ENCODE measurements around the gene SYNGR3. TPM values are rescaled to one million over a fixed set of nuclear protein-coding genes. Genes with fewer than 3 reads are reported as not detected.

SYNGR3 gene
- total RNA-seq, 1 experiment from 2014 or later, result 3.6 TPM

DNA sequence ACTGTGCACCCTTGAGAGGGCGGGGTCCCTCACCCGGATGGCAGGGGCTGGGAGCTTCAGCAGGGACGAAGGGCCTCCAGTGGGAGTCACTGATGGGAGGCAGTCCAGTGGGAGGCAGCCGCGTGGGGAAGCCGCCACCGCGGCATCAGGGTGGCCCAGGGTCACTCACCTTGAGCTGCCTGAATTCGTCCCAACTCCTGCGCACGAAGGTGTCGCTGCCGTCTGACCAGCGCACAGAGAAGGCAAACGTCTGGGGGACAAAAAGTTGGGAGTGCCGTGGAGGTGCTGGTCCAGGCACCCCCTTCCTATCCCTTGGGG, 9.0 kb upstream of the SYNGR3 start:
- CTCF ChIA-PET, result no interaction called here
- peak overlapping the region; percentile 87 for H3K27ac Mint-ChIP-seq (ENCODE audit: unreplicated experiment)
- no peaks in the 10 kb centered on the region for H3K27me3 Mint-ChIP-seq (ENCODE audit: unreplicated experiment)
- H3K9me3 Mint-ChIP-seq (ENCODE audit: low read depth, unreplicated experiment), result no peaks in the 10 kb centered on the region
- intact Hi-C loops (cut with micrococcal nuclease; ENCODE audit: unreplicated experiment), result no loop called here
- no peak for DNase-seq
- H3K4me1 Mint-ChIP-seq (ENCODE audit: low read depth, unreplicated experiment), result peaks cover 31% of the 10 kb centered on the region
- BruUV-seq (replicated peaks), result TSS peak; percentile 67
- TF ChIP-seq, protein P1, sequence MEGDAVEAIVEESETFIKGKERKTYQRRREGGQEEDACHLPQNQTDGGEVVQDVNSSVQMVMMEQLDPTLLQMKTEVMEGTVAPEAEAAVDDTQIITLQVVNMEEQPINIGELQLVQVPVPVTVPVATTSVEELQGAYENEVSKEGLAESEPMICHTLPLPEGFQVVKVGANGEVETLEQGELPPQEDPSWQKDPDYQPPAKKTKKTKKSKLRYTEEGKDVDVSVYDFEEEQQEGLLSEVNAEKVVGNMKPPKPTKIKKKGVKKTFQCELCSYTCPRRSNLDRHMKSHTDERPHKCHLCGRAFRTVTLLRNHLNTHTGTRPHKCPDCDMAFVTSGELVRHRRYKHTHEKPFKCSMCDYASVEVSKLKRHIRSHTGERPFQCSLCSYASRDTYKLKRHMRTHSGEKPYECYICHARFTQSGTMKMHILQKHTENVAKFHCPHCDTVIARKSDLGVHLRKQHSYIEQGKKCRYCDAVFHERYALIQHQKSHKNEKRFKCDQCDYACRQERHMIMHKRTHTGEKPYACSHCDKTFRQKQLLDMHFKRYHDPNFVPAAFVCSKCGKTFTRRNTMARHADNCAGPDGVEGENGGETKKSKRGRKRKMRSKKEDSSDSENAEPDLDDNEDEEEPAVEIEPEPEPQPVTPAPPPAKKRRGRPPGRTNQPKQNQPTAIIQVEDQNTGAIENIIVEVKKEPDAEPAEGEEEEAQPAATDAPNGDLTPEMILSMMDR (IDR thresholded peaks at IDR 0.05; ENCODE audit: unreplicated experiment), result no peak
- peaks cover 92% of the 10 kb centered on the region for H3K36me3 Mint-ChIP-seq (ENCODE audit: insufficient read depth, unreplicated experiment)
- H3K4me3 Mint-ChIP-seq (ENCODE audit: low read depth, unreplicated experiment), result peak overlapping the region; percentile 87

DNA sequence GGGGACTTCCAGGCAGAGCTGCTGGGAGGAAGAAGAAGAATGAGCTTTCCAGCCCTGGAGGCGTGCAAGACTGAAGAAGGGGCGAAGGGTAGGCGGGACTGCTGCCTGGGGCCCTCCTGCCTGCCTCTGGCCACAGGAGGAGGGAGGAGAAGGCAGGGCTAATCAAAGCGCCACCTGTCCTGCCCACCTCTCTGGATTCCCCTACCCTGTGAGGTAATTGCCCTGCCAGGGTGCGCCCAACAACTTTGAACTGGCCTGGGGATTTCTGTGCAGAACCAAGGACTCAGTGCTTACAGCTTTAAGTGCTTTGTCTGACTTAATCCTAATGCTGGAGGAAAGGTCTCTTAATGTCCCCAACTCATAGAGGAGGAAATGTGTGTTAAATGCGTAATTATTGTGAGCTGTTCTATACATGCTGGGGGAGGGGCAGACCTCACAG, 8.4 kb upstream of the SYNGR3 start, which contains the start of gene NOXO1:
TSS of gene NOXO1 (minus strand) at position 72 of the 439 bp plus-strand sequence. CDS start 290 bp downstream, outside the sequence.
- DNase-seq, result peak; percentile 61
- Mint-ChIP-seq H3K36me3 (ENCODE audit: insufficient read depth, unreplicated experiment) (peaks cover 89% of the 10 kb centered on the region), H3K4me3 (ENCODE audit: low read depth, unreplicated experiment) (peak within 1 kb of the TSS; percentile 87), H3K27me3 (ENCODE audit: unreplicated experiment) (no peaks in the 10 kb centered on the region), H3K4me1 (ENCODE audit: low read depth, unreplicated experiment) (peaks cover 31% of the 10 kb centered on the region), H3K27ac (ENCODE audit: unreplicated experiment) (peak within 1 kb of the TSS; percentile 87), H3K9me3 (ENCODE audit: low read depth, unreplicated experiment) (no peaks in the 10 kb centered on the region)
- TF ChIP-seq, protein P1 (IDR thresholded peaks at IDR 0.05; ENCODE audit: unreplicated experiment), result no peak
- intact Hi-C loops (cut with micrococcal nuclease; ENCODE audit: unreplicated experiment), result no loop called here
- CTCF ChIA-PET, result interaction anchor here (0.9 to 1.0 kb wide), 3 partner anchors 17 to 159 kb away, joined by 3 to 5 read pairs (median 5); partner anchors contain the start of gene RPS2
- BruUV-seq (replicated peaks), result no TSS peak

DNA sequence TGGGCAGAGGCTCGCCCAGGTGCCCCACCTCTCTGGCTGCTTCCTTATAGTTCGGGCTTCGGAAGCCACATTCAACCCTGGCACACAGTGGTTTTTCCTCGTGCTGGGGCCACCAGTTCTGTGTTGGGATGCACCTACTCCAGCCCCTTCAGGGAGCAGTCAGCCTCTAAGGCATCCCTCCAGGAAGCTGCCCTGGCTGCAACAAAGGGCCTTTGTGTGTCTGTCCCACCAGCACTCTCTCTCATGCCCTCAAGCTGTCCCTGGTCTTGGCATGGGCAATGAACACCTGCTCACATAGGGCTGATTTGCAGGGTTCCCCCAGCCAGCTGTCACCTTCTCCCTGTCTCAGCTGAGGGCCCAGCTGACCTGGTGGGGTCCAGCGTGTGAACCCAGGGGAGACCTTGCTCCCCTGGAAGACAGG, 7.7 kb upstream of the SYNGR3 start:
- Mint-ChIP-seq H3K36me3 (ENCODE audit: insufficient read depth, unreplicated experiment) (peaks cover 94% of the 10 kb centered on the region), H3K4me3 (ENCODE audit: low read depth, unreplicated experiment) (peak overlapping the region; percentile 87), H3K27me3 (ENCODE audit: unreplicated experiment) (no peaks in the 10 kb centered on the region), H3K27ac (ENCODE audit: unreplicated experiment) (peak overlapping the region; percentile 87), H3K9me3 (ENCODE audit: low read depth, unreplicated experiment) (no peaks in the 10 kb centered on the region), H3K4me1 (ENCODE audit: low read depth, unreplicated experiment) (peaks cover 31% of the 10 kb centered on the region)
- TF ChIP-seq, protein P1 (IDR thresholded peaks at IDR 0.05; ENCODE audit: unreplicated experiment), result no peak
- intact Hi-C loops (cut with micrococcal nuclease; ENCODE audit: unreplicated experiment), result no loop called here
- CTCF ChIA-PET, result interaction anchor here (0.5 to 1.0 kb wide), 4 partner anchors 17 to 569 kb away, joined by 3 to 6 read pairs (median 5); partner anchors contain the start of gene RPS2
- peak; percentile 91 for DNase-seq
- no TSS peak for BruUV-seq (replicated peaks)

DNA sequence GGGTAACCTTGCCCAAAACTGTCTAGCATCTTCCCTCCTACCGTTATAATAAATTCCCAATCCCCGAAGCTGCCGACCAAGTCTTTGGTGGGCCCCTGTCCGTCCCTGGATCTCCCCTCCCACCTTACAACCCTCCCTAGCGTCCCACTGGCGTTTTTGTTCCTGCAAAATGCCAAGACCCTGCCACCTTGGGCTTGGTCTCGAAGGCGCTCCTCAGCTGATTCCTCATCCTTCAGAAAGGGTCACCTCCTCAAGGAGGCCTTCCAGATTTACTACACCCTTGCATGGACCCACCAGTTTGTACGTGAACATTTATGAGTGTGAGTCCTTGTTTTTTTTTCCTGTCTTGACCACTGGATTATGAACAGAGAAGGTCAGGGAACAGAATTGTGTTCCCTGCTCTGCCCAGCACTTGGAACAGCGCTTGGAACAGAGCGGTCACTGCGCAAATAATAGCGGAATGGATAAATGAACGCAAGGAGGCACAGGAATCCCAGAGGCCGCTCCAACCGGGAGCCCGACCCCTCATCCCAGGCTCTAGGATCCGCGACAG, 6.7 kb upstream of the SYNGR3 start:
- Mint-ChIP-seq H3K4me3 (ENCODE audit: low read depth, unreplicated experiment) (peak overlapping the region; percentile 87), H3K27ac (ENCODE audit: unreplicated experiment) (peak overlapping the region; percentile 87), H3K27me3 (ENCODE audit: unreplicated experiment) (no peaks in the 10 kb centered on the region), H3K36me3 (ENCODE audit: insufficient read depth, unreplicated experiment) (peaks cover 89% of the 10 kb centered on the region), H3K4me1 (ENCODE audit: low read depth, unreplicated experiment) (peaks cover 31% of the 10 kb centered on the region), H3K9me3 (ENCODE audit: low read depth, unreplicated experiment) (no peaks in the 10 kb centered on the region)
- CTCF ChIA-PET, result interaction anchor here (1.4 kb wide), 1 partner anchor 11 kb away, joined by 4 read pairs; the partner anchor contains the start of gene TBL3
- no TSS peak for BruUV-seq (replicated peaks)
- intact Hi-C loops (cut with micrococcal nuclease; ENCODE audit: unreplicated experiment), result no loop called here
- no peak for DNase-seq
- TF ChIP-seq, protein P1 (IDR thresholded peaks at IDR 0.05; ENCODE audit: unreplicated experiment), result no peak
